ENCODE results near the gene GCAT. TPM values are rescaled to one million over a fixed set of nuclear protein-coding genes. Genes with fewer than 3 reads are reported as not detected.

GCAT gene
- total and polyA plus RNA-seq, 2 experiments from 2014 or later = 20.2 to 40.0 TPM

GRCh38 chr22:37771081-37771480, 36.7 kb upstream of the GCAT start:
- H3K4me1 ChIP-seq (ENCODE audit: insufficient read depth) = no peaks in the 10 kb centered on the region
- no peak overlapping the region for H3K4me3 ChIP-seq
- TF ChIP-seq EZH2phosphoT487 (IDR thresholded peaks at IDR 0.05; ENCODE audit: low read depth, severe bottlenecking, unreplicated experiment) = no peak
- no peak for TF ChIP-seq CTCF (IDR thresholded peaks at IDR 0.05; ENCODE audit: poor library complexity)
- no peak for TF ChIP-seq EZH2 (IDR thresholded peaks at IDR 0.05; ENCODE audit: borderline replicate concordance)
- 55% methylated on average over 4 of the region's 4 CpGs for WGBS (ENCODE audit: low lambda C conversion rate, missing lambda C conversion rate)
- H3K27ac ChIP-seq = no peak overlapping the region
- H4K20me1 ChIP-seq (ENCODE audit: insufficient read depth, poor library complexity, severe bottlenecking) = no peaks in the 10 kb centered on the region
- no peaks in the 10 kb centered on the region for H3K9me3 ChIP-seq (ENCODE audit: low read depth)
- H3K79me2 ChIP-seq = no peaks in the 10 kb centered on the region
- no peaks in the 10 kb centered on the region for H3K9me2 ChIP-seq (replicated peaks; ENCODE audit: insufficient read depth)
- no peak overlapping the region for H2AFZ ChIP-seq
- no peaks in the 10 kb centered on the region for H3K27me3 ChIP-seq
- H3K36me3 ChIP-seq (replicated peaks; ENCODE audit: insufficient read depth, low read depth) = no peaks in the 10 kb centered on the region
- no peak overlapping the region for H3K4me2 ChIP-seq
- no peak for DNase-seq (ENCODE audit: low spot score)

- Histone ChIP-seq H3K27me3 (no peaks in the 10 kb centered on the region), H3K9me3 (ENCODE audit: low read depth) (no peaks in the 10 kb centered on the region), H3K27ac (no peak overlapping the region), H3K4me2 (no peak overlapping the region), H3K36me3 (replicated peaks; ENCODE audit: insufficient read depth, low read depth) (no peaks in the 10 kb centered on the region), H4K20me1 (ENCODE audit: insufficient read depth, poor library complexity, severe bottlenecking) (no peaks in the 10 kb centered on the region), H3K4me3 (no peak overlapping the region), H3K9me2 (replicated peaks; ENCODE audit: insufficient read depth) (no peaks in the 10 kb centered on the region), H2AFZ (no peak overlapping the region), H3K4me1 (ENCODE audit: insufficient read depth) (no peaks in the 10 kb centered on the region), H3K79me2 (no peaks in the 10 kb centered on the region)
- 94% methylated on average over 17 of the region's 17 CpGs for WGBS (ENCODE audit: low lambda C conversion rate, missing lambda C conversion rate)
- no peak for DNase-seq (ENCODE audit: low spot score)
- TF ChIP-seq EZH2phosphoT487 (IDR thresholded peaks at IDR 0.05; ENCODE audit: low read depth, severe bottlenecking, unreplicated experiment) (no peak), CTCF (IDR thresholded peaks at IDR 0.05; ENCODE audit: poor library complexity) (no peak), EZH2 (IDR thresholded peaks at IDR 0.05; ENCODE audit: borderline replicate concordance) (no peak)
Measured at GRCh38 chr22:37771702-37772427, 35.9 kb upstream of the GCAT start.

GRCh38 chr22:37774728-37775127, 33.0 kb upstream of the GCAT start:
- Histone ChIP-seq H3K36me3 (replicated peaks; ENCODE audit: insufficient read depth, low read depth) (no peaks in the 10 kb centered on the region), H3K9me3 (ENCODE audit: low read depth) (no peaks in the 10 kb centered on the region), H3K4me3 (no peak overlapping the region), H3K79me2 (no peaks in the 10 kb centered on the region), H3K9me2 (replicated peaks; ENCODE audit: insufficient read depth) (no peaks in the 10 kb centered on the region), H3K4me2 (no peak overlapping the region), H3K27ac (no peak overlapping the region), H2AFZ (no peak overlapping the region), H3K4me1 (ENCODE audit: insufficient read depth) (no peaks in the 10 kb centered on the region), H3K27me3 (no peaks in the 10 kb centered on the region), H4K20me1 (ENCODE audit: insufficient read depth, poor library complexity, severe bottlenecking) (no peaks in the 10 kb centered on the region)
- TF ChIP-seq CTCF (IDR thresholded peaks at IDR 0.05; ENCODE audit: poor library complexity) (no peak), EZH2phosphoT487 (IDR thresholded peaks at IDR 0.05; ENCODE audit: low read depth, severe bottlenecking, unreplicated experiment) (no peak), EZH2 (IDR thresholded peaks at IDR 0.05; ENCODE audit: borderline replicate concordance) (no peak)
- 98% methylated on average over 3 of the region's 3 CpGs for WGBS (ENCODE audit: low lambda C conversion rate, missing lambda C conversion rate)
- DNase-seq (ENCODE audit: low spot score) = no peak
